Panc1 (cell line): ENCODE measurements around the gene NCKAP5. TPM values are rescaled to one million over a fixed set of nuclear protein-coding genes. Genes with fewer than 3 reads are reported as not detected.

Experiments used
- ATAC-seq: fragments of 200-7000 bp; cut with Tn5 transposase; 2 replicates; pipeline ENCODE4 v1.9.1; 2020; ENCODE audit warnings: mild to moderate bottlenecking, moderate library complexity
- BruUV-seq: library from RNA; stranded (reverse); fragments of 400-500 nt; replicated peaks from 2 replicates; lab custom pipeline; 2021; lab: Mats Ljungman, UMichigan
- CTCF ChIA-PET: fragments of 300-600 bp; sonication (Branson Sonifier 250); formaldehyde crosslinking; loops from one replicate; lab custom pipeline; 2022; ENCODE audit warnings: antibody characterized with exemption; lab: Charles Lee
- POLR2A ChIA-PET: fragments of 300-600 bp; sonication (Branson Sonifier 250); formaldehyde crosslinking; loops from one replicate; lab custom pipeline; 2022; ENCODE audit warnings: antibody characterized with exemption; lab: Charles Lee
- DNase-seq: peaks from one replicate; pipeline ENCODE4 v3.0.0-alpha.2; 2010; ENCODE audit warnings: low read depth, low spot score
- H3K27ac ChIP-seq: 2 replicates; pipeline ENCODE4 v1.5.1; 2011; ENCODE audit warnings: mild to moderate bottlenecking, low read length, inconsistent platforms
- H3K27me3 ChIP-seq: fragments of 200-500 bp; sonication (Bioruptor generic); 2 replicates; pipeline ENCODE4 v1.6.0; 2014; ENCODE audit warnings: low read length, inconsistent platforms; ENCODE audit not compliant: control insufficient read depth, insufficient read depth
- H3K36me3 ChIP-seq: fragments of 200-500 bp; sonication (Bioruptor generic); 2 replicates; pipeline ENCODE4 v1.5.1; 2014; ENCODE audit warnings: inconsistent platforms, mild to moderate bottlenecking, low read length, moderate library complexity; ENCODE audit not compliant: control insufficient read depth, insufficient read depth
- H3K4me1 ChIP-seq: 2 replicates; pipeline ENCODE4 v1.5.1; 2011; ENCODE audit warnings: inconsistent platforms, mild to moderate bottlenecking, low read length, moderate library complexity; ENCODE audit not compliant: control insufficient read depth, insufficient read depth
- H3K4me3 ChIP-seq, 2 experiments: 2 replicates each; pipeline ENCODE4 v1.5.1; 2011 to 2012; ENCODE audit warnings: low read depth in 2 of 2, low read length in 2 of 2, mild to moderate bottlenecking in 2 of 2, inconsistent platforms in 1 of 2, moderate library complexity in 1 of 2
- H3K9me3 ChIP-seq: fragments of 200-500 bp; sonication (Bioruptor generic); 2 replicates; pipeline ENCODE4 v1.5.1; 2014; ENCODE audit warnings: low read depth, mild to moderate bottlenecking, inconsistent platforms, low read length, moderate library complexity; ENCODE audit not compliant: control insufficient read depth, insufficient read depth
- POLR2AphosphoS5 ChIP-seq: IDR thresholded peaks from 2 replicates; pipeline ENCODE4 v1.6.1; 2012; ENCODE audit warnings: mild to moderate bottlenecking, low read depth, low read length, moderate library complexity
- REST ChIP-seq, 2 experiments: IDR thresholded peaks; 2 replicates each; pipeline ENCODE4 v1.6.1; 2011 to 2012; ENCODE audit warnings: low read depth in 2 of 2, control low read depth in 1 of 2, low read length in 1 of 2, mild to moderate bottlenecking in 1 of 2, moderate library complexity in 1 of 2; ENCODE audit not compliant: insufficient read depth in 1 of 2
- SIN3A ChIP-seq: IDR thresholded peaks from 2 replicates; pipeline ENCODE4 v1.6.1; 2012; ENCODE audit warnings: low read depth, mild to moderate bottlenecking, low read length, moderate library complexity, borderline replicate concordance; ENCODE audit not compliant: insufficient read depth
- TCF7L2 ChIP-seq: IDR thresholded peaks from 2 replicates; pipeline ENCODE4 v1.6.1; 2011; ENCODE audit warnings: mild to moderate bottlenecking, low read depth, low read length, inconsistent platforms
- in situ Hi-C: cut with HindIII; loops from 2 replicates; pipeline ENCODE4 v1.10.0; 2016; ENCODE audit warnings: low sequenced_read_pairs, low pct_unique_long_range_greater_than_20kb
- intact Hi-C: fragments of 100-400 bp; cut with micrococcal nuclease; formaldehyde crosslinking; loops from one replicate; pipeline ENCODE4 v1.10.0; 2022; ENCODE audit not compliant: unreplicated experiment
- total RNA-seq: library from RNA; stranded (reverse); gene quantifications from one replicate; pipeline ENCODE4 v1.2.1, GENCODE V29; 2021; ENCODE audit not compliant: unreplicated experiment
- TF ChIP-seq, protein P1 (sequence below): fragments of 450-650 bp; IDR thresholded peaks from 2 replicates; pipeline ENCODE4 v1.5.1; 2017; ENCODE audit warnings: mild to moderate bottlenecking

The NCKAP5 gene
- total RNA-seq, 1 experiment from 2014 or later, result 0.10 TPM

DNA sequence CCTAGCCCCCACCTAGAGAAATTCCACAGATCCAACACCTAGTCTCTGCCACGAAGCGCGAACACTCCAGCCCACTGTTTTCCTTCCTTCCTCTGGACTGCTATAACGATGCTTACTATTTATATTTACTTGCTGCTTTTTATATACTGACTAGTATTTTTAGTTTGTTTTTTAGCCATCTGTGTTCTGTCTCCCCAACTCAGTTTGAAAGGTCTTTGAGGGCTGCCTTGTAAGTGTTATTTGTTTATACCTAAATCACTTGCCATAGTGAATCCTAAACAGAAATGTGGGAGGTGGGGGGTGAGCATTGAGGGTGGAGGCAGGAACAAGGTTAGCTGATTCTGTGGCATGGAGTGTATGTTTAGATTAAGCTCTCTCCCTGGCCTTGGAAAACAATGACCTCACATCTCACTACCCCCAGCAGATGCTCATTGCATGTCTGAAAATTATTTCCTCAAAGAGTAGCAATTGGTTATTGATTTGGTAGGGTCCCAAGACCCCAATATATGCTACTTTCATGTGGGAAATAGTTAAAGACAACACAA is 1.1 kb upstream of the NCKAP5 start:
- Histone ChIP-seq H3K27me3 (no peaks in the 10 kb centered on the region), H3K27ac (no peak overlapping the region), H3K9me3 (no peaks in the 10 kb centered on the region), H3K4me3 (no peak overlapping the region), H3K4me1 (no peaks in the 10 kb centered on the region; the same call in 1 of the 2 replicates), H3K36me3 (no peaks in the 10 kb centered on the region)
- TF ChIP-seq SIN3A (no peak), POLR2AphosphoS5 (no peak), REST (IDR thresholded peaks at IDR 0.05; ENCODE audit: insufficient read depth in 1 of 2, low read depth in 2 of 2, low read length in 1 of 2) (no peak)
- TF ChIP-seq, protein P1, sequence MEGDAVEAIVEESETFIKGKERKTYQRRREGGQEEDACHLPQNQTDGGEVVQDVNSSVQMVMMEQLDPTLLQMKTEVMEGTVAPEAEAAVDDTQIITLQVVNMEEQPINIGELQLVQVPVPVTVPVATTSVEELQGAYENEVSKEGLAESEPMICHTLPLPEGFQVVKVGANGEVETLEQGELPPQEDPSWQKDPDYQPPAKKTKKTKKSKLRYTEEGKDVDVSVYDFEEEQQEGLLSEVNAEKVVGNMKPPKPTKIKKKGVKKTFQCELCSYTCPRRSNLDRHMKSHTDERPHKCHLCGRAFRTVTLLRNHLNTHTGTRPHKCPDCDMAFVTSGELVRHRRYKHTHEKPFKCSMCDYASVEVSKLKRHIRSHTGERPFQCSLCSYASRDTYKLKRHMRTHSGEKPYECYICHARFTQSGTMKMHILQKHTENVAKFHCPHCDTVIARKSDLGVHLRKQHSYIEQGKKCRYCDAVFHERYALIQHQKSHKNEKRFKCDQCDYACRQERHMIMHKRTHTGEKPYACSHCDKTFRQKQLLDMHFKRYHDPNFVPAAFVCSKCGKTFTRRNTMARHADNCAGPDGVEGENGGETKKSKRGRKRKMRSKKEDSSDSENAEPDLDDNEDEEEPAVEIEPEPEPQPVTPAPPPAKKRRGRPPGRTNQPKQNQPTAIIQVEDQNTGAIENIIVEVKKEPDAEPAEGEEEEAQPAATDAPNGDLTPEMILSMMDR, result no peak
- ChIA-PET CTCF (no interaction called here), POLR2A (no interaction called here)
- in situ Hi-C loops (no loop called here), intact Hi-C loops (no loop called here)
- no peak for DNase-seq
- no peak for ATAC-seq
- no TSS peak for BruUV-seq

DNA sequence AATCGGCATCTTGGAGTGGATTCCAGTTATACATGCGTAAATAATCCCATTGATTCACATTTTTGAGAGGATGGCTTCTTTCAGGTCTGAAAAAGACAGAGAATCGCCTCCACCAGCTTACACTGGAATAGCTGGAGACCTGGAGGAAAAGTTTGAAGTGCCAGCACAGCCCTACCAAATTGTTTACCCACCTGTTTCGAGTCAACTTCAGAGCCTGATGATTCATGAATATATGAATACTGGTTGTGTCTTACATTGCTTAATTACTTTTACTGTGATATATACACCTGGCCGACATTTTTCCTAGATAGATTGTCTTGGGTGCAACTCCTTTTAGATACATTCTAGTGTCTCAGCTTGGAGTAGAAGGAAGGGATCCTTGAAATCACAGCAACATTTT is 335 bp upstream of the NCKAP5 start:
- POLR2A ChIA-PET, result no interaction called here
- CTCF ChIA-PET, result no interaction called here
- TF ChIP-seq TCF7L2, result no peak
- no peak for TF ChIP-seq REST (IDR thresholded peaks at IDR 0.05; ENCODE audit: insufficient read depth in 1 of 2, low read depth in 2 of 2, low read length in 1 of 2)
- no peak for TF ChIP-seq POLR2AphosphoS5
- no peak for TF ChIP-seq SIN3A
- TF ChIP-seq, protein P1, result no peak
- Histone ChIP-seq H3K27ac (no peak overlapping the region), H3K36me3 (no peaks in the 10 kb centered on the region), H3K27me3 (no peaks in the 10 kb centered on the region), H3K4me1 (no peaks in the 10 kb centered on the region; the same call in 1 of the 2 replicates), H3K4me3 (peak overlapping the region in 1 of 2 experiments; percentile 20; a peak in 1 of 4 replicates), H3K9me3 (no peaks in the 10 kb centered on the region)
- DNase-seq (no peak), ATAC-seq (no peak)
- intact Hi-C loops, result no loop called here
- no TSS peak for BruUV-seq
- in situ Hi-C loops, result no loop called here
